DND-41 (cell line): ENCODE data around the gene EP400.
"Not testable (repeated sequence)": the region's sequence is repeated elsewhere in the genome, so short reads cannot be mapped to it uniquely, and the experiment has no call there.

Experiments used
- ATAC-seq: fragments of 200-7000 bp; cut with Tn5 transposase; 3 replicates; pipeline ENCODE4 v1.9.1; 2021; ENCODE audit warnings: low read depth; ENCODE audit not compliant: insufficient read depth
- DNase-seq: peaks from one replicate; pipeline ENCODE4 v3.0.0-alpha.2; 2020
- H2AFZ ChIP-seq: 2 replicates; pipeline ENCODE4 v1.6.0; 2012; ENCODE audit warnings: low read depth, low read length
- H3K27ac ChIP-seq: 2 replicates; pipeline ENCODE4 v1.5.1; 2012; ENCODE audit warnings: low read length, inconsistent platforms
- H3K27me3 ChIP-seq: fragments of 200-600 bp; sonication (generic); 2 replicates; pipeline ENCODE4 v1.6.0; 2012; ENCODE audit warnings: low read length, mild to moderate bottlenecking, inconsistent platforms; ENCODE audit not compliant: insufficient read depth, poor library complexity
- H3K36me3 ChIP-seq: 2 replicates; pipeline ENCODE4 v1.5.1; 2012; ENCODE audit warnings: low read length, inconsistent platforms; ENCODE audit not compliant: insufficient read depth
- H3K4me1 ChIP-seq: 2 replicates; pipeline ENCODE4 v1.5.1; 2012; ENCODE audit warnings: mild to moderate bottlenecking, low read length; ENCODE audit not compliant: insufficient read depth
- H3K4me2 ChIP-seq: 2 replicates; pipeline ENCODE4 v1.6.0; 2012; ENCODE audit warnings: mild to moderate bottlenecking, moderate library complexity, low read length, inconsistent platforms; ENCODE audit not compliant: insufficient read depth
- H3K4me3 ChIP-seq, 2 experiments: fragments of 200-600 bp in 1 of 2; shearing (Covaris generic) in 1 of 2; 2 replicates each; pipeline ENCODE4 v1.5.1; 2012 to 2016; ENCODE audit warnings: inconsistent platforms in 2 of 2, low read length in 2 of 2, mild to moderate bottlenecking in 2 of 2, low read depth in 1 of 2, moderate library complexity in 1 of 2
- H3K79me2 ChIP-seq: 2 replicates; pipeline ENCODE4 v1.6.0; 2012; ENCODE audit warnings: low read length, inconsistent platforms; ENCODE audit not compliant: insufficient read depth
- H3K9ac ChIP-seq: 2 replicates; pipeline ENCODE4 v1.6.0; 2012; ENCODE audit warnings: low read depth, mild to moderate bottlenecking, inconsistent platforms, low read length, moderate library complexity
- H3K9me3 ChIP-seq: 2 replicates; pipeline ENCODE4 v1.5.1; 2012; ENCODE audit warnings: low read length, moderate library complexity, mild to moderate bottlenecking, inconsistent platforms; ENCODE audit not compliant: insufficient read depth, severe bottlenecking
- H4K20me1 ChIP-seq: 2 replicates; pipeline ENCODE4 v1.6.0; 2012; ENCODE audit warnings: low read length; ENCODE audit not compliant: insufficient read depth
- CTCF ChIP-seq: IDR thresholded peaks from 2 replicates; pipeline ENCODE4 v1.5.1; 2012; ENCODE audit warnings: borderline replicate concordance, low read length, moderate library complexity, mild to moderate bottlenecking; ENCODE audit not compliant: poor library complexity, severe bottlenecking; ENCODE audit errors: extremely low read depth
- EZH2 ChIP-seq: IDR thresholded peaks from 3 replicates; pipeline ENCODE4 v1.6.1; 2012; ENCODE audit warnings: borderline replicate concordance, low read depth, mild to moderate bottlenecking, moderate library complexity, low read length, inconsistent platforms; ENCODE audit not compliant: severe bottlenecking

EP400 gene

GRCh38 chr12:131959116-131959515, 9.4 kb downstream of the EP400 start:
- no peaks in the 10 kb centered on the region for H3K9me3 ChIP-seq
- H3K36me3 ChIP-seq: peaks cover 23% of the 10 kb centered on the region
- DNase-seq: no peak
- H2AFZ ChIP-seq: no peak overlapping the region
- no peak overlapping the region for H3K9ac ChIP-seq
- no peak for TF ChIP-seq CTCF
- no peak for TF ChIP-seq EZH2
- H3K4me3 ChIP-seq: no peak overlapping the region
- ATAC-seq: no peak
- peaks cover 8% of the 10 kb centered on the region; the same call in 1 of the 2 replicates for H3K4me1 ChIP-seq
- H3K27me3 ChIP-seq: no peaks in the 10 kb centered on the region
- H3K27ac ChIP-seq: no peak overlapping the region
- H4K20me1 ChIP-seq: peaks cover 67% of the 10 kb centered on the region
- no peak overlapping the region for H3K4me2 ChIP-seq
- H3K79me2 ChIP-seq: peaks cover 92% of the 10 kb centered on the region

- no peak for TF ChIP-seq CTCF
- no peak for TF ChIP-seq EZH2
- Histone ChIP-seq H3K27ac (no peak overlapping the region), H3K9ac (no peak overlapping the region)
Measured at GRCh38 chr12:131959641-131960589, 10.2 kb downstream of the EP400 start.

GRCh38 chr12:131960590-131961325, 11.0 kb downstream of the EP400 start:
- not testable (repeated sequence) for H3K4me1 ChIP-seq, H3K9me3 ChIP-seq, DNase-seq, ATAC-seq, H2AFZ ChIP-seq, H3K4me2 ChIP-seq, H3K27ac ChIP-seq, H3K4me3 ChIP-seq, H3K27me3 ChIP-seq, H3K9ac ChIP-seq
- peaks cover 92% of the 10 kb centered on the region for H3K79me2 ChIP-seq
- H4K20me1 ChIP-seq: peaks cover 72% of the 10 kb centered on the region
- H3K36me3 ChIP-seq: peaks cover 36% of the 10 kb centered on the region

More at GRCh38 chr12:131959641-131960589, 10.2 kb downstream of the EP400 start:
- H3K4me1 ChIP-seq: peaks cover 5% of the 10 kb centered on the region; the same call in 1 of the 2 replicates
- H3K4me2 ChIP-seq: no peak overlapping the region
- H3K4me3 ChIP-seq: no peak overlapping the region
- H3K36me3 ChIP-seq: peaks cover 28% of the 10 kb centered on the region
- no peaks in the 10 kb centered on the region for H3K27me3 ChIP-seq
- peaks cover 67% of the 10 kb centered on the region for H4K20me1 ChIP-seq
- H2AFZ ChIP-seq: no peak overlapping the region
- peaks cover 92% of the 10 kb centered on the region for H3K79me2 ChIP-seq
- no peak for ATAC-seq
- no peak for DNase-seq
- H3K9me3 ChIP-seq: no peaks in the 10 kb centered on the region

GRCh38 chr12:131961328-131961727, 11.6 kb downstream of the EP400 start:
- not testable (repeated sequence) for ATAC-seq

More at GRCh38 chr12:131961328-131961727, 11.6 kb downstream of the EP400 start:
- not testable (repeated sequence) for H3K4me2 ChIP-seq, H3K9ac ChIP-seq, H3K4me3 ChIP-seq, H2AFZ ChIP-seq, H3K27ac ChIP-seq, H3K4me1 ChIP-seq, H3K27me3 ChIP-seq, DNase-seq, H3K9me3 ChIP-seq
- peaks cover 92% of the 10 kb centered on the region for H3K79me2 ChIP-seq
- H4K20me1 ChIP-seq: peaks cover 73% of the 10 kb centered on the region
- H3K36me3 ChIP-seq: peaks cover 41% of the 10 kb centered on the region
